Peyer's patch (tissue), 4 donors: ENCODE results near the gene PGPEP1.

Experiments
- POLR2A ChIP-seq, 2 donors: fragments of 450-650 bp; IDR thresholded peaks; one replicate each; pipeline ENCODE4 v1.5.1; 2017; ENCODE audit warnings: antibody characterized with exemption in 2 of 2, mild to moderate bottlenecking in 2 of 2, moderate library complexity in 2 of 2
- TF ChIP-seq, protein P1 (sequence below), 6 experiments: fragments of 450-650 bp in 4 of 6; fragments of 200-600 bp in 2 of 6; sonication (generic) in 1 of 6; IDR thresholded peaks; one replicate each; pipeline ENCODE4 v1.5.1; 2017 to 2019; ENCODE audit warnings: antibody characterized with exemption in 6 of 6, mild to moderate bottlenecking in 3 of 6, moderate library complexity in 1 of 6

DNA sequence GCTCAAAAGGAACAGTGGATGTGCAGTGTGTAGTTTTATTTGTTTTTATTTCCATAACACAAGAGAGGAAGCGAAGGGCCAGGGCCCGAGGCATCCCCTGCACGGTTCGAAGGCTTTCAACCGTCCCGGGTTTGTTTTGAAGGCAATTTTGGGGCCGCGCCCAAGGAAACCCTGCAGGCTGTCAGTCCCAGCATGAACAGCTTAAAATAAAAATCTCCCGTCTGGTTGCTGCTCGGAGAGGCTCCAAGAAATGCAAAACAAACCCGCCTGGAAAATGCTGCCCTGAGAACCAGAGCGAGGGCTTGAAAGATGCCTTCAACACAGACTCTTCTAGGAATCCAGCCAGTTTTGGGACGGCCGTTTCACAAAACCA, 33.5 kb upstream of the PGPEP1 start:
- TF ChIP-seq, protein P1, sequence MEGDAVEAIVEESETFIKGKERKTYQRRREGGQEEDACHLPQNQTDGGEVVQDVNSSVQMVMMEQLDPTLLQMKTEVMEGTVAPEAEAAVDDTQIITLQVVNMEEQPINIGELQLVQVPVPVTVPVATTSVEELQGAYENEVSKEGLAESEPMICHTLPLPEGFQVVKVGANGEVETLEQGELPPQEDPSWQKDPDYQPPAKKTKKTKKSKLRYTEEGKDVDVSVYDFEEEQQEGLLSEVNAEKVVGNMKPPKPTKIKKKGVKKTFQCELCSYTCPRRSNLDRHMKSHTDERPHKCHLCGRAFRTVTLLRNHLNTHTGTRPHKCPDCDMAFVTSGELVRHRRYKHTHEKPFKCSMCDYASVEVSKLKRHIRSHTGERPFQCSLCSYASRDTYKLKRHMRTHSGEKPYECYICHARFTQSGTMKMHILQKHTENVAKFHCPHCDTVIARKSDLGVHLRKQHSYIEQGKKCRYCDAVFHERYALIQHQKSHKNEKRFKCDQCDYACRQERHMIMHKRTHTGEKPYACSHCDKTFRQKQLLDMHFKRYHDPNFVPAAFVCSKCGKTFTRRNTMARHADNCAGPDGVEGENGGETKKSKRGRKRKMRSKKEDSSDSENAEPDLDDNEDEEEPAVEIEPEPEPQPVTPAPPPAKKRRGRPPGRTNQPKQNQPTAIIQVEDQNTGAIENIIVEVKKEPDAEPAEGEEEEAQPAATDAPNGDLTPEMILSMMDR (IDR thresholded peaks at IDR 0.05): no peak
- no peak for TF ChIP-seq POLR2A (IDR thresholded peaks at IDR 0.05)
